Large intestine (tissue), 12 donors: ENCODE data around the gene CALCOCO2. TPM values are rescaled to one million over a fixed set of nuclear protein-coding genes. Genes with fewer than 3 reads are reported as not detected.
"Not testable (repeated sequence)": the region's sequence is repeated elsewhere in the genome, so short reads cannot be mapped to it uniquely, and the experiment has no call there.

Experiments used
- DNase-seq, 2 donors: peaks; one replicate each; pipeline versions ENCODE4 v3.0.0 to v3.0.0-alpha.2; 2013
- H3K27ac ChIP-seq: one replicate; pipeline ENCODE4 v1.5.1; 2013; ENCODE audit warnings: low read length
- H3K27me3 ChIP-seq: 2 replicates; pipeline ENCODE4 v1.6.1; 2013; ENCODE audit warnings: low read length; ENCODE audit not compliant: control insufficient read depth, insufficient read depth
- H3K36me3 ChIP-seq: 2 replicates; pipeline ENCODE4 v1.6.1; 2013; ENCODE audit warnings: low read length; ENCODE audit not compliant: control insufficient read depth, insufficient read depth
- H3K4me1 ChIP-seq: one replicate; pipeline ENCODE4 v1.6.1; 2013; ENCODE audit warnings: low read length; ENCODE audit not compliant: control insufficient read depth, insufficient read depth
- H3K4me3 ChIP-seq: one replicate; pipeline ENCODE4 v1.5.1; 2013; ENCODE audit warnings: low read length
- H3K9me3 ChIP-seq: one replicate; pipeline ENCODE4 v1.6.1; 2013; ENCODE audit warnings: mild to moderate bottlenecking, low read depth, low read length, moderate library complexity; ENCODE audit not compliant: control insufficient read depth
- WGBS: methylation state at CpG from one replicate; pipeline ENCODE4 v1.1.5; 2013; ENCODE audit warnings: low lambda C conversion rate; ENCODE audit not compliant: insufficient coverage; 5-methylcytosine and 5-hydroxymethylcytosine counted together
- long read RNA-seq, 11 donors: transcript quantifications; one replicate each; lab custom pipeline, GENCODE V29; 2026
- polyA plus RNA-seq: library from polyadenylated mRNA; unstranded; fragments of 120-200 nt; gene quantifications from one replicate; pipeline ENCODE4 v1.2.1, GENCODE V29; 2013

Gene CALCOCO2, protein sequence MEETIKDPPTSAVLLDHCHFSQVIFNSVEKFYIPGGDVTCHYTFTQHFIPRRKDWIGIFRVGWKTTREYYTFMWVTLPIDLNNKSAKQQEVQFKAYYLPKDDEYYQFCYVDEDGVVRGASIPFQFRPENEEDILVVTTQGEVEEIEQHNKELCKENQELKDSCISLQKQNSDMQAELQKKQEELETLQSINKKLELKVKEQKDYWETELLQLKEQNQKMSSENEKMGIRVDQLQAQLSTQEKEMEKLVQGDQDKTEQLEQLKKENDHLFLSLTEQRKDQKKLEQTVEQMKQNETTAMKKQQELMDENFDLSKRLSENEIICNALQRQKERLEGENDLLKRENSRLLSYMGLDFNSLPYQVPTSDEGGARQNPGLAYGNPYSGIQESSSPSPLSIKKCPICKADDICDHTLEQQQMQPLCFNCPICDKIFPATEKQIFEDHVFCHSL
- polyA plus RNA-seq, result 159 TPM
- long read RNA-seq, donor 1, transcript CALCOCO2-201 (13 exons, 3,682 nt), result major isoform, 20 of 27 reads
- long read RNA-seq, donor 1, partial matches to known transcripts, result 5 of 27 reads
- long read RNA-seq, donor 1, other reads (novel, unspliced or antisense), result 0 of 27 reads
- long read RNA-seq, donor 2, transcript CALCOCO2-201 (13 exons, 3,682 nt), result major isoform, 36 of 68 reads
- long read RNA-seq, donor 2, partial matches to known transcripts, result 25 of 68 reads
- long read RNA-seq, donor 2, other reads (novel, unspliced or antisense), result 0 of 68 reads
- long read RNA-seq, donor 3, result 0 reads
- long read RNA-seq, donor 4, partial matches to known transcripts, result 0 of 2 reads
- long read RNA-seq, donor 4, other reads (novel, unspliced or antisense), result 0 of 2 reads
- long read RNA-seq, donor 5, transcript CALCOCO2-201 (13 exons, 3,682 nt), result major isoform, 13 of 15 reads
- long read RNA-seq, donor 5, partial matches to known transcripts, result 0 of 15 reads
- long read RNA-seq, donor 5, other reads (novel, unspliced or antisense), result 0 of 15 reads
- long read RNA-seq, donor 6, transcript CALCOCO2-206 (3 exons, 750 nt), result minor isoform, 7 of 48 reads
- long read RNA-seq, donor 6, transcript CALCOCO2-201 (13 exons, 3,682 nt), result major isoform, 19 of 48 reads
- long read RNA-seq, donor 6, partial matches to known transcripts, result 18 of 48 reads
- long read RNA-seq, donor 6, other reads (novel, unspliced or antisense), result 0 of 48 reads
- long read RNA-seq, donor 7, partial matches to known transcripts, result 0 of 7 reads
- long read RNA-seq, donor 7, other reads (novel, unspliced or antisense), result 0 of 7 reads
- long read RNA-seq, donor 8, transcript CALCOCO2-201 (13 exons, 3,682 nt), result major isoform, 30 of 68 reads
- long read RNA-seq, donor 8, partial matches to known transcripts, result 29 of 68 reads
- long read RNA-seq, donor 8, other reads (novel, unspliced or antisense), result 0 of 68 reads
- long read RNA-seq, donor 9, transcript CALCOCO2-201 (13 exons, 3,682 nt), result major isoform, 23 of 55 reads
- long read RNA-seq, donor 9, partial matches to known transcripts, result 27 of 55 reads
- long read RNA-seq, donor 9, other reads (novel, unspliced or antisense), result 0 of 55 reads
- long read RNA-seq, donor 10, transcript CALCOCO2-201 (13 exons, 3,682 nt), result major isoform, 26 of 38 reads
- long read RNA-seq, donor 10, partial matches to known transcripts, result 10 of 38 reads
- long read RNA-seq, donor 10, other reads (novel, unspliced or antisense), result 0 of 38 reads
- long read RNA-seq, donor 11, transcript CALCOCO2-201 (13 exons, 3,682 nt), result major isoform, 14 of 16 reads
- long read RNA-seq, donor 11, partial matches to known transcripts, result 0 of 16 reads
- long read RNA-seq, donor 11, other reads (novel, unspliced or antisense), result 0 of 16 reads

DNA sequence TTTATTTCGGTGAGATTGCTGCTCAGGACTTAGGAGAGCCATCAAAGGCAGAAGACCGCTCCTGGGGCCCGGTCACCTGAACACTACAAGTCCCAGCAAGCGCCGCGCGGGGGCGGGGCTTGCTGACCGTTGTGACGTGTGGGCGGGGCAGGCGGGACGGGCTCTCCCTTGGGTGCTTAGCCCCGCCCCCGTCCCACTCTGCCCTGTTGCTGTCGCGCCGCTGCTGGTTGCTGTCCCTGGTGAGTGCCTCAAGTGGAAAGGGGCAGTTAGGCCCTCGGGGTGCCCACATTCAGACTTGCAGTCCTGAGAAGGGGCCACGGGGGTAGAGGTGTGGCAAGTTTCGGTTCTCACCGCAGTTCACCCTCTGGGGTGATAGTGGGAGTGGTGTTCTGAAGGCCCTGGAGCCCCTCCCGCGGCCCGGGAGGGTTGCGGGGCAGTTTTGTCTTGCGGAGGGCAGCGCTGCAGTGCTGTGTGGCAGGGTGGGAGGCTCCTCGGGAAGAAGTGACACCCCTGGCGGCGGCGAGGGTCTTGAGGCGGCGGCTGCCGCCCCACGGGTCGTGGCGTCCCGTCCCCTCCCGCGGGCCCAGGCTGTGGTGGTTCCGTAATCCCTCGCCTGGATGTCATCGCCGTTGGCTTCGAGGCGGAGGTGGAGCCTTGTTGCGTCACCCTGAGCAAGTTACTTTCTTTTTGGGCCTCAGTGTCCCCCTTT lies at the start of gene CALCOCO2:
CALCOCO2 (plus strand) TSS at position 196 of the 709 bp plus-strand sequence. CDS start 10,673 bp downstream, outside the sequence.
- Histone ChIP-seq H3K4me3 (peak within 1 kb of the TSS; percentile 70), H3K4me1 (peaks cover 16% of the 10 kb centered on the region), H3K27me3 (no peaks in the 10 kb centered on the region), H3K36me3 (no peaks in the 10 kb centered on the region), H3K27ac (peak within 1 kb of the TSS; percentile 93), H3K9me3 (no peaks in the 10 kb centered on the region)
- peak; percentile 94 to 96 for DNase-seq
- no CpG with 5 or more reads among the region's 48 CpGs for WGBS

DNA sequence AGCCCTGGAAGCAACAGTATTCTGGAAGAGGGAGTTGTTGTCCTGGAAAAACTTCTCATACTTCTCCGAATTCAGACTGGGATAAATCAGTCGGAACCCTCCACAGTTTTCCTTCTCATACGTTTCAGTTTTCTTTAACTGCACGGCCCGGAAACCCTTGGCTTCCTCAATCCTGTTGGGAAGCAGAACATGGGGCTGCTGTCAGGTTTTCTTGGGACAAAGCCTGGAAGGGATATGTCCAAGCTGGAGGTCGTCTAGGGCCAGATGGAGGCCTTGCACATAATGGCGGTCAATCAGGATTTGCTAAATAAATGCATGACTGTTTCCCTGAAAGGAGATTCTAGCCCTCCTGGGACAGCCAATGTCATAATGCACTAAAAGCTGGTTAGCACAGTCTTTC lies 43.0 kb upstream of the CALCOCO2 start:
- no peak overlapping the region for H3K27ac ChIP-seq
- peaks cover 2% of the 10 kb centered on the region for H3K27me3 ChIP-seq
- 100% methylated on average over 2 of the region's 7 CpGs for WGBS
- no peak for DNase-seq
- peaks cover 14% of the 10 kb centered on the region for H3K4me1 ChIP-seq
- no peaks in the 10 kb centered on the region for H3K9me3 ChIP-seq
- no peak overlapping the region for H3K4me3 ChIP-seq
- no peaks in the 10 kb centered on the region for H3K36me3 ChIP-seq

DNA sequence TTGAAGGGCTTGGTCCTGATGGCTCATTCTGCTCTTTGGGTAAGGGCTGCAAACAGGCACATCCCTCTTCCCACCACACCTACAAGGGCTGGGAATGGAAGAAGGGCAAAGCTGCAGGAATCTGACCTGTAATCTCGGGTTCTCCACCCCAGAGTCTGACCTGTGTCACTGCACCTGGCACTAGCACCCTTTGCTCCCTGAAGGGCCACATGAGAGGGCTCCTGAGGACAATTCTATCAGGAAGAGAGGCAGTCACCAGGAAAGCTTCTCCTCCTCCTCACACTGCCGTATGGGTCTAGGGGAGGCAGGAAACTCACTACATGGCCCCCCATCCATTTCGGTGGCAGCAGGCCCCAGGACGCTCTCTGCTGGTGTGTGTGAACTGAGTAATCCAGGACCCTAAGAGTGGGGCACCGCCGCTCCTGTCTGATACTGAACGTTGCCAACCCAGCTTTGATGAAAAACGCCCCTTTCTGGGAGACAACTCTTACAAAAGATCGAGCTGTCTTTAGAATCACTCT lies 40.2 kb upstream of the CALCOCO2 start:
- WGBS, result no CpG with 5 or more reads among the region's 9 CpGs
- Histone ChIP-seq H3K27ac (no peak overlapping the region), H3K27me3 (no peaks in the 10 kb centered on the region), H3K36me3 (no peaks in the 10 kb centered on the region), H3K4me1 (peaks cover 30% of the 10 kb centered on the region), H3K9me3 (no peaks in the 10 kb centered on the region), H3K4me3 (no peak overlapping the region)
- peak in 1 of 2 donors; percentile 46 for DNase-seq

DNA sequence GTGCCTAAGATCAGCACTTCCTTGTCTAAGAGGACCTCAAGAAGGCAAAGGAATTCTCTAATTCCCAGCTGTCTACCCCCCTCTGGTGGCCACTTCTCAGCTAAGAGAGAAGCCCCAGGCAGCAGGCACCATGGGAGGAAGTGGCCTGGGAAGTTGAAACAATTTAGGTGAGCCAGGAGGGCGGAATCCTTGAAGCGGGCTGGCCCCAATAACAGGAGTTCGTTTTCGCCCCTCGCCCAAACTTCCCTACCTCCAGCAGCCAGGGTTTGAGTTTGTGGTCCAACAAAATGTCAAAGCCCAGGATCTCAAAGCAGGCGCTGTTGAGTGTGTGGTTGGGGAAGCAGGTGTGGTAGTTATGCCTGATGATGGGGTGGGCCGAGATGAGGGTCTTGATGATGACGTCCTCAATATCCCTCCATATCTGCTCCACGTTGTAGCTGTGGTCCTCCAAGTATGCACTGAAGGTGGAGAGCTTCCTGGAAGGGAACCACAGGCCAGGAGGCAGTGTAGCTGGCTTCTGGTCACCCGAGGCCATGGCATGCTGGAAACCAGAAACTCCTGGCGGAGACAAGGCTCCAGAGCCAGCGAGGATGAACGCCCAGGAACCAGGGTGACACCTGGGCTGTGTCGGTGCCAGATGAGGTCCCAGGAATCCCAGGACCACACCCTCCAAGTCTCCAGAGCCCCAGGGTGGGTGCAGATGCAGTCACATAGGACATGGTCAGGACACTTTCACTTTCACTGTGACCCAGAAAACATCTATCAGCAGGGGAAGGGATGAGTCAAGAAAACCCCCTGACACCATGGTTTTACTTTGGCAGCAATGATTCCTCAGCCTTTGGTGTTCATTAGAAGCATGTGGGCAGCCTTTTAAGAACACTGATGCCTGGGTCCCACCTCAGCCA lies 39.5 kb upstream of the CALCOCO2 start:
- H3K9me3 ChIP-seq, result no peaks in the 10 kb centered on the region
- H3K27me3 ChIP-seq, result no peaks in the 10 kb centered on the region
- no peaks in the 10 kb centered on the region for H3K36me3 ChIP-seq
- peak; percentile 81 to 82 for DNase-seq
- peaks cover 37% of the 10 kb centered on the region for H3K4me1 ChIP-seq
- H3K4me3 ChIP-seq, result no peak overlapping the region
- H3K27ac ChIP-seq, result no peak overlapping the region
- WGBS, result no CpG with 5 or more reads among the region's 14 CpGs

DNA sequence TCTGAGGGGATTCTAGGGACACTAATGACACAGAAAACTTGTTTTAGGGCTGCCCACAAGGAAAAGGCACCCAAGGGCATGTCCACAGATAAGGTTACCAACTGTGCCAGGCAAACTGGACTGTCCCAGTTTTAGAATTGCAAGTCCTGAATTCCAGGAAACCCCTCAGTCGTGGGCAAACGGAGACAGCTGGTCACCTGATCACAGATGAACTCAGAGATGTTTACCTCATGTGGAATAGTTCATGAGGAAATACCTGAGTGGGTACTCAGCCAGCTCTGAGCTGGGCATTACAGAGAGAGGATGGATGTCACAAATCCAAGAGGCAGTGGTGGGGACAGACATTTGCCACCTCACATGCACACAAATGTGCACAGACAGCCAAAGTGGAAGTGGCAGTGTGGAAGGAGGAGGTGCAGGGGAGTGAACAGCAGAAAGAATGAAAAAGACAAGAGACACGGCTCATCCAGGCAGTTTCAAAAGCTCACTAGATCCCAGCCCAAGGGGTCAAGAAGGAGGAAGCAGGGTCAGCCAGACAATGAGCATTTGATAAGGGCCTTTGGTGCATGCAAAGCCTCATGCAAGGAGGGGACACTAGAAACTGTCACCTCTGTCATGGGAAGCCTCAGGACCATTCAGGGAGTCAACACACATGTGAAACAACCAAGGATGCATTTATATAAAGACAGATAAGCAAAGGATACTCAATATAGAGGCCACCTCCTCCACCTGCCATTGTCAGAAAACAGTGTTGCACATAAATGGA lies 38.6 kb upstream of the CALCOCO2 start:
- Histone ChIP-seq H3K4me3 (no peak overlapping the region), H3K36me3 (no peaks in the 10 kb centered on the region), H3K9me3 (no peaks in the 10 kb centered on the region), H3K4me1 (peaks cover 46% of the 10 kb centered on the region), H3K27me3 (no peaks in the 10 kb centered on the region), H3K27ac (no peak overlapping the region)
- no peak for DNase-seq
- WGBS, result no CpG with 5 or more reads among the region's 3 CpGs

DNA sequence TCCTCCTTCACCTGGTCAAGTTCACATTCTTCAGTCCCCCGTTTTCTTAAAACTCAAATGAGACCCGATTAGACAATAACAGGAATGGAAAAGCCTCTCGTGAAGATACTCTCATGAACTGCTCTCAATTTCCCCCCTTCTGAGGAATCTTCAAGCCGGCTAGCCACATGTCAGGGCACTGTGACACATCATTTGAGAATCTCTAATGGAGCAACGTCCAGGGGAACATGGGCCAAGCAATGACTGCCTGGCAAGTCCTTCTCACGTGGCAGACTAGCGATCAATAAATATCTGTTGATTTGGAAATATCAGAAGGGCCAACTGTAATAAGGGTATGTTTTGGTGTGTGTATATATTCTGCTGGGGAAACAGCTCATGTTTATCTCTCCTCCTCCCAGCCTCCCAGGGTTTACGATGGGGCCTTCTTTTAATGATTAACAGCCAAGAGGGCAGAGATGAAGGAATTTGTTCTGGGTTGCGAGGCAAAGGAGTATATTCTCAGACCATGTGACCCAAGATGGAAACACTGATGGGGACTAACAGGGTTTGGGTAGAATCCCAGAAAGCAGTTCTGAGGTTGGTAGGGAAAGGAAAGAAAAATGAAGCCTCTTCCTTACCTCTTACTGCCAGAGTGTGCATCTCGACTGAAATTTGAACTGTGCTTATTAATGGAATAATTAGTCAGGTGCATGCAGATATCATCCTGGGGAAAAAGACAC lies 35.2 kb upstream of the CALCOCO2 start:
- Histone ChIP-seq H3K36me3 (no peaks in the 10 kb centered on the region), H3K4me1 (peaks cover 64% of the 10 kb centered on the region), H3K4me3 (no peak overlapping the region), H3K27ac (peak overlapping the region; percentile 85), H3K9me3 (no peaks in the 10 kb centered on the region), H3K27me3 (no peaks in the 10 kb centered on the region)
- DNase-seq, result peak; percentile 87 to 93
- WGBS, result 0% methylated on average over 3 of the region's 10 CpGs

DNA sequence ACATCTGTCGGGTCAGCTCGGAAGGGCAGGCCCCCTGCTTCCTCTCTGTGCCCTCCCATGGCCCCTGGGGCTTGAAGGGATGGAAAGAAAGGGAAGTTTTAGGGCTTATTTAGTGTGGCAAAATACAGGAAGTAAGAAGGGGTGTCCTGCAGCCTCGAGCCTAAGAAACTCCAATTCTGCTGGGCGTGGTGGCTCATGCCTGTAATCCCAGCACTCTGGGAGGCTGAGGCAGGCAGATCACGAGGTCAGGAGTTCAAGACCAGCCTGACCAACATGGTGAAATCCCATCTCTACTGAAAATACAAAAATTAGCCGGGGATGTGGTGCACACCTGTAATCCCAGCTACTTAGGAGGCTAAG lies 34.7 kb upstream of the CALCOCO2 start:
- H3K4me1 ChIP-seq, result peaks cover 66% of the 10 kb centered on the region
- not testable (repeated sequence) for H3K27me3 ChIP-seq, H3K9me3 ChIP-seq, H3K36me3 ChIP-seq, H3K4me3 ChIP-seq, DNase-seq
- H3K27ac ChIP-seq, result peak overlapping the region; percentile 85
- WGBS, result no CpG with 5 or more reads among the region's 6 CpGs
